Mammary epithelial cell (primary cell): ENCODE measurements around the gene LIN7B.

Experiments used
- EZH2 ChIP-seq: IDR thresholded peaks from 2 replicates; pipeline ENCODE4 v1.6.1; 2012; ENCODE audit warnings: low read length, inconsistent platforms, borderline replicate concordance
- TF ChIP-seq, protein P1 (sequence below), 2 donors: IDR thresholded peaks in 1 of 2; conservative IDR thresholded peaks in 1 of 2; 2 replicates each; pipeline ENCODE4 v1.5.1; 2011 to 2012; ENCODE audit warnings: inconsistent platforms in 2 of 2, low read length in 2 of 2, mild to moderate bottlenecking in 2 of 2, control low read depth in 1 of 2, low read depth in 1 of 2; ENCODE audit not compliant: insufficient read depth in 1 of 2; ENCODE audit errors: extremely low read depth in 1 of 2

DNA sequence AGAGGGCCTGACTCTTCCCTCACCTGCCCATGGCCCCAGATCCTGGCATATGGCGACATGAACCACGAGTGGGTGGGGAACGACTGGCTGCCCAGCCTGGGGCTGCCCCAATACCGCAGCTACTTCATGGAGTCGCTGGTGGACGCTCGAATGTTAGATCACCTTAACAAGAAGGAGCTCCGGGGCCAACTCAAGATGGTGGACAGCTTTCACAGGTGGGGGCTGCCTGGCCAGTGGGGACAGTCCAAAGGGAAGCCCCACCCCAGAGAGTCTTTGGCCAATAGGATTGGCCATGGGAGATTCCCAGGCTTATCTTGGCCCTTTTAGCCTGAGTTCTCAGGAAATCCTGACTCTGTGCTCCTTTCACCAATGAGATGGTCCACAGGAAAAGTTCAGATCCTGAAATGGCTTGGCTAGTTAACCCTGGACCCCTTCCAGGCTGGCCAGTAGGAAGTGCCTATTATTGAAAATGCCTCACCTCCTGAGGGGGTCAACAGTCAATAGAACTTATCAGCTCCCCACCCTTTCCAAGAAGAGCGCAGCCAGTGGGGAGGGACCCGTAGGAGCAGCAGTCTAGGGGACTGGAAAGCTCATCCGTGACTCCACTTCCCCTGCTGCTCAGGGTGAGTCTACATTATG is 34.0 kb downstream of the LIN7B start:
- TF ChIP-seq, protein P1, sequence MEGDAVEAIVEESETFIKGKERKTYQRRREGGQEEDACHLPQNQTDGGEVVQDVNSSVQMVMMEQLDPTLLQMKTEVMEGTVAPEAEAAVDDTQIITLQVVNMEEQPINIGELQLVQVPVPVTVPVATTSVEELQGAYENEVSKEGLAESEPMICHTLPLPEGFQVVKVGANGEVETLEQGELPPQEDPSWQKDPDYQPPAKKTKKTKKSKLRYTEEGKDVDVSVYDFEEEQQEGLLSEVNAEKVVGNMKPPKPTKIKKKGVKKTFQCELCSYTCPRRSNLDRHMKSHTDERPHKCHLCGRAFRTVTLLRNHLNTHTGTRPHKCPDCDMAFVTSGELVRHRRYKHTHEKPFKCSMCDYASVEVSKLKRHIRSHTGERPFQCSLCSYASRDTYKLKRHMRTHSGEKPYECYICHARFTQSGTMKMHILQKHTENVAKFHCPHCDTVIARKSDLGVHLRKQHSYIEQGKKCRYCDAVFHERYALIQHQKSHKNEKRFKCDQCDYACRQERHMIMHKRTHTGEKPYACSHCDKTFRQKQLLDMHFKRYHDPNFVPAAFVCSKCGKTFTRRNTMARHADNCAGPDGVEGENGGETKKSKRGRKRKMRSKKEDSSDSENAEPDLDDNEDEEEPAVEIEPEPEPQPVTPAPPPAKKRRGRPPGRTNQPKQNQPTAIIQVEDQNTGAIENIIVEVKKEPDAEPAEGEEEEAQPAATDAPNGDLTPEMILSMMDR (conservative IDR thresholded peaks at IDR 0.05 in 1 of 2, IDR thresholded peaks at IDR 0.05 in 1 of 2; ENCODE audit: extremely low read depth in 1 of 2, insufficient read depth in 1 of 2, low read depth in 1 of 2, low read length in 2 of 2) = no peak
- no peak for TF ChIP-seq EZH2
